ENCODE measurements around the gene OLFML1.

Gene OLFML1

DNA sequence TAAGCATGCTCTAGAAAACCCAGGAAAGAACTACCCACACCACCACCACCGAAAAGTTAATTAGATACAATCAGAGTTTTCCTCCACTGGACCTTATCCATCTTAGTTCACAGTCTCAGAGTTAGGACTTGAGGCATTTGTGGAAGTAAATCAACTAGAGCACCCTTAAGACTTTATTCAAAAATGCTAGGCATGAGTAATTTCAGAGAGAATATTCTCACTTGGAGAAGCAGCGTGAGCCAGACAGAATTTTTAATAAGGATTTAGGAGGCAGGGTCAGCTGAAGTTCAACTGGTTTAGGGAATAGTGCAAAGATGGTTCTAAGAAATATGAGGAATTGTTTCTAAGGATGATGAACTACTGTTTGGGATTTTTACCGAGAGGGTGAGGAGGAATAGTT is 1.2 kb upstream of the OLFML1 start:
- DNase-seq: no peak

GRCh38 chr11:7484645-7485044 is 661 bp upstream of the OLFML1 start:
- DNase-seq: no peak

- no peak for DNase-seq
Observed at GRCh38 chr11:7486098-7486780, 933 bp downstream of the OLFML1 start.

GRCh38 chr11:7486781-7487140 is 1.5 kb downstream of the OLFML1 start:
- DNase-seq: peak; percentile 78

GRCh38 chr11:7487360-7487759 is 2.1 kb downstream of the OLFML1 start:
- DNase-seq: no peak

GRCh38 chr11:7488681-7489080 is 3.4 kb downstream of the OLFML1 start:
- DNase-seq: no peak

DNA sequence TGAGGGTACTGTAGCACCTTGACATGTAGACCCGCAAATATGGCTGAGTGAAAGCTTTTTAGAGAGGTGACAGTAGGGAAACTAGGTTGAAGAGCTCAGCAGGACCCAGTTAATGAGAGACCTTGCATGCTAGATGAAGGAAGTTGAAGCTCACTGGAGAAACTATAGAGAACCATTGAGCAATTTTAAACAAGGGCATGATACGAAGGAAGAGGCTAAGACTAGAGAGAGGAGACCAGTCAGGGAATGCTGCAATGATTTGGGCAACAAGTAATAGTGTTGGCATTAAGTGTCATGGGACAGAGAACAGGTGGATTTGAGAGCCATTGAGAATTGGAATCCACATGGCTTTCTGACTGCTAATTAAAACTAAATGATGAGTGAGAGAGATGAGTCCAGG is 4.1 kb downstream of the OLFML1 start:
- no peak for DNase-seq

DNA sequence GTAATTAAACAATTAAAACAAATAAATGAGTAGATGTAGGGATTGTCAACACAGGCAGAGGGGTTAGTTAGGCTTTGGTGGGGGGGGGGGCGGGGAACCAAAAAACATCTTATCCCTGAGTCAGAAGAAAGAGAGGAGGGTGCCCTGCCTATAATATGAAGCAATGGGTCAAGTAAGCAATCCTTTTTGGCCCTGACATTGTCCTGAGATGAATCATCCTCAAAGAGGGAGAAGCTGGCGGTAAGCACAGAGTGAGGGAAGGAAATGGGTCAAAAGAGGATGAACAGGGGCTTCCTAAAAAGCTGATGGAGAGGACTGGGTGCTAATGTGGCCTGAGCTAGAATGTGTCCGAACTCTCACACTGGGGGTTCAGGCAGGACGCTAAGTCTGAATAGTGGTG is 4.7 kb downstream of the OLFML1 start:
- no peak for DNase-seq

DNA sequence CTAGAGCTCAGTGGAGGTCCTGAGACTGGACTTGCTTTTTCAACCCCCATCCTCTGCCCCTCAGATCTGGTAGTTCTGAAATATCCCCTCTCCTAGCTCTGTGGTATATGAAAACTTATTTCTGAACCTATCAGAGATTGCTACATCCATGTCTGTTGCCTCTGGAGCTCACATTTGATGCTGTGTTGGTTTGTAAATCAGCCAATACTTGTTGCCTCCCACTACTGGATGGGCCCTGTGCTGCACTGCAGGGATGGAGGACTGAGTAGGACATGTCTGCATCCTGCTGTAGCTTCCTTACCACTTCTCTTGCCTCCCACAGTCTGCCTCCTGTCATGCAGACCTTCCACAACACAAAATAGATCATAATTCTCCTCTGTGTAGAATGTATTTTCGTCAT is 5.2 kb downstream of the OLFML1 start:
- no peak for DNase-seq

GRCh38 chr11:7492253-7492652 is 6.9 kb downstream of the OLFML1 start:
- DNase-seq: no peak

- DNase-seq: no peak
Observed at GRCh38 chr11:7493670-7494069, 8.4 kb downstream of the OLFML1 start.

DNA sequence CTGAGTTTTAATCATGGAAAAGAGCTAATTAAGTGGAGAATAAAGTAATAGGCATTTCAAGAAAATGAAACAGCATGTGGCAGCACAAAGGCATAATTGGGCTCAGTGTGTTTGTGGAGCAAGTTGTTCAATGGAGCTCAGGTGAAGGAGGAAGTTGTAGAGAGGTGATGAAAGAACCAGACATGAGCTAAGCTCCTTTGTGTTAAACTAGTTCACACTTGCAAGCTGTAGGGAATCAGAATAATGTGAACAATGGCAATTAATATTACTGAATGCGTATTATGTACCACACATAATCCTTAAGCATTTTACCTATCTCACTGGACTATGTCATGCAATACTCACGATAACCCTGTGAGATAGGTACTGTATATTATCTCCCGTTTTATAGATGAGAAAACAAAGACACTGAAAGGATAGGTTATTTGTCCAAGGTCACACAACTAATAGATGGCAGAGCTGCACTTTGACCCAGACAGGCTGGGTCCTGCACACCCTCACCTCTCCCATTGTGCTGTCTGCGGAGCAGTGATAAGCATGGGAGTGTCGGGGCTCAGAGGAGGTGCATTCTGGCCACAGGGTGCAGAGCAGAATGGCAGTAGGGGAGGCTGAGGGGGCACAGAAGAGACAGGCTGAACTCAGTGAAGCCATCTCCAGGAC is 8.9 kb downstream of the OLFML1 start:
- no peak for DNase-seq

DNA sequence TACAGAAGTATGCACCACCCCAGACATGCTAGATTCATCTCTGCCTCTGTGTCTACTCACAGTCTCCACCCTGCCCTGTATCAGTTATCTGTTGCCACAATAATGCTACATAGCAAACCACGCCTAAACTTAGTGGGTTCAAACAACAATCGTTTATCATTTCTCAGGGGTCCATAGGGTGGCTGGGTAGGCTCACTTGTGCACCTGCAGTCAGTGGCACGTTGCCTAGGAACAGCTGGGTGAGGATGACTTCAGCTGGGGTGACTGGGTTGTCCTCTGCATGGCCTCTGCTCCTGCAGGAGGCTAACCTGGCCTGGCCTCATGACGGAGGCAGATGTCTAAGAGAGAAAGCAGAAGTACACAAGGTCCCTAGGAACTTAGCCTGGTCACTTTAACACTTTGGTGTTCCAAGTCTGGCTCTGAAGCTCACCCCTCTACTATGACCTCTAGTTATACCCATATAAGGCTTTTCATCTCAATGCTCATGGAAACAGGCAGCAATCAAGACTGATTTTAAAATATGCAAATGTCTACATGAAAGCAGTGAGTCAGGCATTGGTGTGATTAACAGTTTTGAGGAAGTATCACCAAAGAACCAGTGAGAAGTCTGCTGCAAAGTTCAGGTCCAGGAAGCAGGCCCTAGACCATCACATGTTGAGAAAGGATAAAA is 10.7 kb downstream of the OLFML1 start:
- DNase-seq: no peak

- no peak for DNase-seq
Observed at GRCh38 chr11:7498193-7498592, 12.9 kb downstream of the OLFML1 start.

DNA sequence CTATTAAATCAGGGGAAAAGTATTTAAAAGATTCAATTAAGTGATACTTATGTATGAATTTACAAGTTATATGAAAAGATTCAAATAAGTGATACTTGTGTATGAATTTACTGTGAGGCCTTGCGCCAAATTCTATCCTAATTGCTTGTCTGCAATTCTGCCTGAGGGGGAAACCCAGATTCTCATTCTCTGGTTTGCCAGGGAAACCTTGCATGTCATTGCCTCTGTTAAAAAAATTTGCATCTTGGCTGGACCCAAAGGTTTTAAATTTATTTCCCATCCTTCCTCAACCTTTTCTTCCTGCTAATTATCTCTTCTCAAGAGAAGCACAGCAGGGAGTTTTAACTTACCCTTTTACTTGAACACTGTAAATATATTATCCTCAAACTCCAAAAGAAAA is 13.8 kb downstream of the OLFML1 start:
- DNase-seq: no peak

GRCh38 chr11:7500251-7500650 is 14.9 kb downstream of the OLFML1 start:
- no peak for DNase-seq

GRCh38 chr11:7501251-7501650 is 15.9 kb downstream of the OLFML1 start:
- no peak for DNase-seq

DNA sequence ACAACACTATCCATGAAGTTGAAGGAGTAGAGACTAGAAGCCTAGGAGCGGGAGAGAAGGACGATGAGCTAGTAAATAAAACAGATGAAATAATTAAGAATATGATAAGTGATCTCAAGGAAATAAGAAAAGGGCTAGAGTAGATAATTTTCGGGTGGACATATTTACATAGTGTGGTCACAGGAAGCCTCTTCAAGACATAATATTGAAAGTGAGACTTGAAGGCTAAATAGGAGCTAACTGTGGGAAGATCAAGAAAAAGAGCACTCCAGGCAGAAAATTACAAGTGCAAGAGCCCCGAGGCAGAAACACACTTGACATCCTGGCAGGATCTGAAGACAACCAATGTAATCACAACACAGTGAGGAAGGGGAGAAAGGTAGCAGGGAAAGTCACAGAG is 16.6 kb downstream of the OLFML1 start:
- DNase-seq: no peak

- DNase-seq: no peak
Observed at GRCh38 chr11:7506243-7506642, 20.9 kb downstream of the OLFML1 start.

- DNase-seq: no peak
Observed at GRCh38 chr11:7508087-7508486, 22.8 kb downstream of the OLFML1 start.

GRCh38 chr11:7509966-7510365 is 24.7 kb downstream of the OLFML1 start:
- no peak for DNase-seq

DNA sequence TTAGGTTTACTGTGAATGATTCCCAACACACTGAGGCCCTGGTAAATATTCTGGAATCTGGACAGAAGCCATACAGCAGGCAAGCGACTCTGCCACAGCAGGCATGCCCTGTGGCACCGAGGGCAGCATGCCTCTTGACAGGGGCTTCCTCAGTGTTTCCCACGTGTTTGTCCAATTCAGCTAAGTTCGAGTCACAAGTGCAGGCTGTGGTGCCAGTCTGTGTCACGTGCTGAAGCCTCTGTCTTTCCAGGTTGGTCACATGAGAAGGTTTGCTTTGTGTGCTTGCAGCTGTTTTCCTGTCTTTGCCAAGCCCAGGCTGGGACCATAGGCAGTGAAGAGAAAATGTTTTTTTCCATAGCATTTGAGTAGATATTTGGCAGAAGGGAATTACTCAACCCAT is 26.1 kb downstream of the OLFML1 start:
- peak; percentile 82 for DNase-seq

- peak; percentile 83 for DNase-seq
Observed at GRCh38 chr11:7512525-7513233, 27.4 kb downstream of the OLFML1 start.

Measured in right hindlimb (tissue), 1 donor.